SK-MEL-5 (cell line): ENCODE measurements around the gene PFKFB3. TPM values are rescaled to one million over a fixed set of nuclear protein-coding genes. Genes with fewer than 3 reads are reported as not detected.
A peak's percentile ranks its signal among the peaks of the same experiment; 100 is the strongest.
"Not testable (repeated sequence)": the region's sequence is repeated elsewhere in the genome, so short reads cannot be mapped to it uniquely, and the experiment has no call there.

Experiments used
- DNase-seq: peaks from one replicate; pipeline ENCODE4 v3.0.0-alpha.2; 2016; ENCODE audit warnings: low read depth, low spot score
- in situ Hi-C: cut with HindIII; loops from 2 replicates; pipeline ENCODE4 v1.10.0; 2016; ENCODE audit warnings: low sequenced_read_pairs, high pct_unique_total_duplicates, low pct_unique_long_range_greater_than_20kb
- polyA plus RNA-seq, 2 experiments: library from polyadenylated mRNA; depleted of rRNA; stranded (reverse); fragments of >200 nt; gene quantifications; 2 replicates each; pipeline ENCODE4 v1.2.3, GENCODE V29; 2015
- total RNA-seq: library from RNA; depleted of rRNA; stranded (reverse); fragments of >200 nt; shearing (Covaris generic); gene quantifications from 2 replicates; pipeline ENCODE4 v1.2.3, GENCODE V29; 2014; rRNA removed

Gene PFKFB3
- total RNA-seq: 17.9 and 22.8 TPM in 2 replicates
- polyA plus RNA-seq (2015; cell fraction: cytosol; rRNA removed): 43.7 and 315 TPM in 2 replicates
- 48.8 and 50.4 TPM in 2 replicates for polyA plus RNA-seq (2015; cell fraction: nucleus; rRNA removed)

- in situ Hi-C loops: no loop called here
- DNase-seq: peak; percentile 89
Measured at GRCh38 chr10:6202684-6203330, at the start of gene PFKFB3. Gene PFKFB3 (plus strand): TSS chr10:6202932. CDS start chr10:6203261, 329 bp downstream.

GRCh38 chr10:6153845-6154244 lies 48.9 kb upstream of the PFKFB3 start:
- in situ Hi-C loops: no loop called here

GRCh38 chr10:6154566-6154965 lies 48.2 kb upstream of the PFKFB3 start:
- in situ Hi-C loops: no loop called here

More at GRCh38 chr10:6153845-6154244, 48.9 kb upstream of the PFKFB3 start:
- no peak for DNase-seq

GRCh38 chr10:6158276-6158675 lies 44.5 kb upstream of the PFKFB3 start:
- DNase-seq: no peak
- in situ Hi-C loops: no loop called here

More at GRCh38 chr10:6154566-6154965, 48.2 kb upstream of the PFKFB3 start:
- DNase-seq: no peak

GRCh38 chr10:6161921-6162320 lies 40.8 kb upstream of the PFKFB3 start:
- peak; percentile 73 for DNase-seq
- in situ Hi-C loops: no loop called here

- peak; percentile 68 for DNase-seq
Measured at GRCh38 chr10:6162589-6163356, 40.0 kb upstream of the PFKFB3 start.

GRCh38 chr10:6163364-6164270 lies 39.1 kb upstream of the PFKFB3 start:
- DNase-seq: peak; percentile 66
- in situ Hi-C loops: no loop called here

More at GRCh38 chr10:6162589-6163356, 40.0 kb upstream of the PFKFB3 start:
- in situ Hi-C loops: no loop called here

GRCh38 chr10:6164271-6165095 lies 38.2 kb upstream of the PFKFB3 start:
- in situ Hi-C loops: no loop called here
- no peak for DNase-seq

- in situ Hi-C loops: no loop called here
Measured at GRCh38 chr10:6165221-6165725, 37.5 kb upstream of the PFKFB3 start.

GRCh38 chr10:6165933-6166332 lies 36.8 kb upstream of the PFKFB3 start:
- DNase-seq, in situ Hi-C loops: not testable (repeated sequence)

More at GRCh38 chr10:6165221-6165725, 37.5 kb upstream of the PFKFB3 start:
- DNase-seq: no peak

- DNase-seq: no peak
- in situ Hi-C loops: no loop called here
Measured at GRCh38 chr10:6167456-6167855, 35.3 kb upstream of the PFKFB3 start.

GRCh38 chr10:6168084-6168483 lies 34.6 kb upstream of the PFKFB3 start:
- DNase-seq: no peak
- in situ Hi-C loops: no loop called here

- no peak for DNase-seq
- in situ Hi-C loops: no loop called here
Measured at GRCh38 chr10:6170638-6171037, 32.1 kb upstream of the PFKFB3 start.

- no peak for DNase-seq
- in situ Hi-C loops: no loop called here
Measured at GRCh38 chr10:6171881-6172695, 30.6 kb upstream of the PFKFB3 start.

- DNase-seq: peak; percentile 45
- in situ Hi-C loops: no loop called here
Measured at GRCh38 chr10:6173203-6173602, 29.5 kb upstream of the PFKFB3 start.
